Suprapubic skin (tissue), 4 donors: Measurements from ENCODE around the gene RBPMS2.

Experiments used
- POLR2A ChIP-seq, 2 donors: fragments of 450-650 bp; IDR thresholded peaks; one replicate each; pipeline ENCODE4 v1.6.1; 2017; ENCODE audit warnings: antibody characterized with exemption in 2 of 2, mild to moderate bottlenecking in 2 of 2, moderate library complexity in 2 of 2
- POLR2AphosphoS5 ChIP-seq, 3 donors: sonication (generic); formaldehyde crosslinking; IDR thresholded peaks; one replicate each; pipeline ENCODE4 v1.6.1; 2017; ENCODE audit warnings: antibody characterized with exemption in 3 of 3
- TF ChIP-seq, protein P1 (sequence below), 2 donors: fragments of 200-600 bp in 1 of 2; fragments of 450-650 bp in 1 of 2; sonication (generic) in 1 of 2; IDR thresholded peaks; one replicate each; pipeline ENCODE4 v1.5.1; 2016 to 2019; ENCODE audit warnings: antibody characterized with exemption in 2 of 2, mild to moderate bottlenecking in 1 of 2, moderate library complexity in 1 of 2

DNA sequence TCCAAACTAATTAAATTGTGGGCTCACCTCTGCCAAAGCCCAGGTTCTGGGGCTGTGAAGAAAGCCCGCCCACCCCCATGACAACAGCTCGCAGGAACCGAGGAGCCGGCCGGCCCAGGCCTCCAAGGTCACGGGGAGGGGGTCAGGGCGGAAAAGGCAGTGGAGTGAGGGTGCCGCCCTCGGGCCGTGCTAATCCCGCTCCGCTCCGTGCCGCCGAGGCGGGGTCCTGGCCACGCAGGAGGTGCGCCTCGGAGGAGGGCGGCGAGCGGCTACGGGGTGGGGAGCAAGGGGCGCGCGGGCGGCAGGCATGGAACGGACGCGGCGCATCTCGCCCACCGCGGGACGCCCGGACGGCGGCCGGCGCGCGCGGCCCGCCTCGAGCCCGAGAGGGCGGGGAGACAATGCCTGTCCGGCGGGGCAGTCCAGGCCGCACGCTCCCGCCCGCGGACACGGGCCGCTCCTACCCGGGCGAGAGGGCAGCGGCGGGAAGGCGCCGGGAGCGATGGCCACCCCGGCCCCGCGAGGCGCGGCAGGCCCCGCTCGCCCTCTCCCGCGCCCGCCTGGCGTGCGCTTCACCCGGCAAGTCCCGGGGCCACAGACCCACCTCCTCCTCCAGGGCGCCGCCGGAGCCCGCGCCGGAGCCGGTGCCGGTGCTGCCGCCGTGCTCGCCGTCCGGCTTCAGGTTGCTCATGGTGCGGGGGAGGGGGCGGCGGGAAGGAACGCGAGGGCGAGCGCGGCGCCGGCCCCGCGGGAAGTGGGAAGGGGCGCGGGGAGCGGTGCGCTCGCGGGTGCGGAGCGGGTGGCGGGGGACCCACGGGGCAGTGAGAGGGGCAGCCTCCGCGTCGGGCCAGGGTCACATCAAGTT is 528 bp downstream of the RBPMS2 start:
- TF ChIP-seq, protein P1, sequence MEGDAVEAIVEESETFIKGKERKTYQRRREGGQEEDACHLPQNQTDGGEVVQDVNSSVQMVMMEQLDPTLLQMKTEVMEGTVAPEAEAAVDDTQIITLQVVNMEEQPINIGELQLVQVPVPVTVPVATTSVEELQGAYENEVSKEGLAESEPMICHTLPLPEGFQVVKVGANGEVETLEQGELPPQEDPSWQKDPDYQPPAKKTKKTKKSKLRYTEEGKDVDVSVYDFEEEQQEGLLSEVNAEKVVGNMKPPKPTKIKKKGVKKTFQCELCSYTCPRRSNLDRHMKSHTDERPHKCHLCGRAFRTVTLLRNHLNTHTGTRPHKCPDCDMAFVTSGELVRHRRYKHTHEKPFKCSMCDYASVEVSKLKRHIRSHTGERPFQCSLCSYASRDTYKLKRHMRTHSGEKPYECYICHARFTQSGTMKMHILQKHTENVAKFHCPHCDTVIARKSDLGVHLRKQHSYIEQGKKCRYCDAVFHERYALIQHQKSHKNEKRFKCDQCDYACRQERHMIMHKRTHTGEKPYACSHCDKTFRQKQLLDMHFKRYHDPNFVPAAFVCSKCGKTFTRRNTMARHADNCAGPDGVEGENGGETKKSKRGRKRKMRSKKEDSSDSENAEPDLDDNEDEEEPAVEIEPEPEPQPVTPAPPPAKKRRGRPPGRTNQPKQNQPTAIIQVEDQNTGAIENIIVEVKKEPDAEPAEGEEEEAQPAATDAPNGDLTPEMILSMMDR (IDR thresholded peaks at IDR 0.05) = no peak
- TF ChIP-seq POLR2AphosphoS5 (IDR thresholded peaks at IDR 0.05) = no peak
- no peak for TF ChIP-seq POLR2A (IDR thresholded peaks at IDR 0.05)
